Measurements from ENCODE around the gene WNK3. TPM values are rescaled to one million over a fixed set of nuclear protein-coding genes. Genes with fewer than 3 reads are reported as not detected.
"Not testable (repeated sequence)": the region's sequence is repeated elsewhere in the genome, so short reads cannot be mapped to it uniquely, and the experiment has no call there.

WNK3 gene
- total RNA-seq, result 1 to 10 TPM; 4.1 to 4.4 TPM
- long read RNA-seq, donor 1, partial matches to known transcripts, result 0 of 2 reads
- long read RNA-seq, donor 1, other reads (novel, unspliced or antisense), result 2 of 2 reads
- long read RNA-seq, donor 2, partial matches to known transcripts, result 0 of 2 reads
- long read RNA-seq, donor 2, other reads (novel, unspliced or antisense), result 2 of 2 reads

- peak; percentile 90 for DNase-seq (ENCODE audit: low spot score)
- intact Hi-C loops (cut with DNase I), result no loop called here
Measured at GRCh38 chrX:54357414-54358377, at the start of gene WNK3. TSS of gene WNK3 (minus strand) at chrX:54358046.

- intact Hi-C loops (cut with DNase I), result no loop called here
- no peak for DNase-seq (ENCODE audit: low spot score)
Measured at GRCh38 chrX:54407266-54407665, 49.4 kb upstream of the WNK3 start.

GRCh38 chrX:54397113-54397512 lies 39.3 kb upstream of the WNK3 start:
- intact Hi-C loops (cut with DNase I), result no loop called here
- no peak for DNase-seq (ENCODE audit: low spot score)

- intact Hi-C loops (cut with DNase I), result no loop called here
- DNase-seq (ENCODE audit: low spot score), result no peak
Measured at GRCh38 chrX:54386314-54386713, 28.5 kb upstream of the WNK3 start.

DNA sequence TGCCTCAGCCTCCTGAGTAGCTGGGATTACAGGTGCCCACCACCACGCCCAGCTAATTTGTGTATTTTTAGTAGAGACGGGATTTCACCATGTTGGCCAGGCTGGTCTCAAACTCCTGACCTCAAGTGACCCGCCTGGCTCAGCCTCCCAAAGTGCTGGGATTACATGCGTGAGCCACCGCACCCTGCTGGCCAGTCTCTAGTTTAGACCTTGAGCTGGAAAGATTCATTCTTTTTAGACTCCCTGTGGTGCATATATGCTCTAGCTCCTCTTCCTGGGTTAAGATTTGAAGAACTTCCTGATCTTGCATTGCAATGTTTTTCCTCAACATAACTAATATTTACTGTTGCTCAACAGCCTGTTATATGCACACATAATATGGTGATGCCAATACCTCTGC lies 26.8 kb upstream of the WNK3 start:
- intact Hi-C loops (cut with DNase I), result loop anchor here in 1 of 2 donors (5.0 kb wide), 1 partner anchor 883 kb away; no protein-coding TSS in a partner anchor

DNA sequence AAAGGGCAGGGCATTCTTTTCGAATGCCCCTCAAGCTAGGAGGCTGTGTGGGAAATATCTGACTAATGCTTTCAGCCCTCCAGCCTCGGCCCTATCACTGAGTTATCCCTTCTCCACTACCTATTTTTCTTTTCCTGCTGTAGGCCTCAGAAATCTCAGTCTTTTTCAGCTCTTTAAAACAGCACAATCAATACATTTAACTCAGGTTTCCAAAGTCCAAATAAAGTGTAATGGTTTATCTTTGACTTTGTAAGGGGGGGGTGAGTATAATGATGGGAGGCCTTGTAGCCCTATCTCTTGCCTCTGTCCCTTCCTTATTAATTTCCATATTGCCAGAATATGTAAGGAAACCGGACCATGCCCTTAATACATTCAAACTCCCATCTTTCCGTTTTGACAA lies 1.6 kb upstream of the WNK3 start:
- intact Hi-C loops (cut with DNase I), result no loop called here

More for the DNA sequence above, 26.8 kb upstream of the WNK3 start:
- DNase-seq (ENCODE audit: low spot score), result not testable (repeated sequence)

DNA sequence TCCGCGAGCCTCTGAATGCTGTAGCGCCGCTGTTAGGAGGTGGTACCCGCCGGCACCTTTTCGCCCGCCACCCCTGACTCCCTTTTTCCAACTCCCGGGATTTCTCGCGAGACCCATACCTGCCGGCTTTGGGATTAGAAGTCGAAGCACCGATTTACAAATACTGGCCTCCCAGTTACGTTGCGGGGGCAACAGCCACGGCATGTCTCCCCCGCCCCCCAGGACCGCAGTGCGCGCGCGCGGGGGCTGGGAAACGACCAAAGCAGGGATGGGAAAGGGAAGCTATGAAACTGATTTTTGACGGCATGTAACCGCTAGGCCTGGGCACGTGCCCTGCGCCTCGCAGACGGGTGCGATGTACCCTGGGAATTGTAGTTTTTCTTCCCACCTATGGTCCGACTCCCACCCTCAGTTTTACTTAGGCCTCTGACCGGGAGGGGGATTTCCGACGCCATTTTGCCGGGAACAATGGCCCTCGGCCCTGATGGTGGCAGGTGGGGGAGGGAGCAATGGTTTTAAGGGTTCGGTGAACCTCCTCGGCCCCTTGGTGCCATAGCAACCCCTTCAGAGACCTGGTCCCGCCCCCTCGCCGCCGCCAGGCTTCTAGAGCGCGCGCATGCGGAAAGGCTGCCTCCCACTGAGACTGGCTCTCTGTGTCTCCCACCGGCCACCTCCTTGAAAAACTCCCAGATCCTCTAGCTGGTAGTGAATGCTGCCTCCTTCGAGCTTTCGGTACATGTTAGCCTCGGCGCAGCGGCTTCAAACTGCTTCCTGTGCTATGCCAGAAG lies 772 bp upstream of the WNK3 start:
- DNase-seq (ENCODE audit: low spot score), result peak; percentile 83
- intact Hi-C loops (cut with DNase I), result no loop called here

More for the DNA sequence above, 1.6 kb upstream of the WNK3 start:
- no peak for DNase-seq (ENCODE audit: low spot score)

DNA sequence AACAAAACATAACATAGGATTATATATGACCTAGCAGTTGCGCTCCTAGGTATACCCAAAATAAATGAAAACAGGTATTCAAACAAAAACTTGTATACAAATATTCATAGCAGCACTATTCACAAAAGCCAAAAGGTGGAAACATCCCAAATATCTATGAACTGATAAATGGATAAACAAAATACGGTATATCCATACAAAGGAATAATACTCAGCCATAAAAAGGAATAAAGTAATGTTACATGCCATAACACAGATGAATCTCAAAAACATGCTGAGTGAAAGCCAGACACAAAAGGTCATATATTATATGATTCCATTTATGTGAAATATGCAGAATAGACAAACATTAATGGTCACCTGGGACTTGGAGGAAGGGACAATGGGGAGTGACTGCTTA lies 5.2 kb downstream of the WNK3 start:
- intact Hi-C loops (cut with DNase I), result no loop called here
- no peak for DNase-seq (ENCODE audit: low spot score)

- DNase-seq (ENCODE audit: low spot score); intact Hi-C loops (cut with DNase I): not testable (repeated sequence)
Measured at GRCh38 chrX:54337383-54337782, 20.5 kb downstream of the WNK3 start.

- intact Hi-C loops (cut with DNase I), result no loop called here
- no peak for DNase-seq (ENCODE audit: low spot score)
Measured at GRCh38 chrX:54325077-54325476, 32.8 kb downstream of the WNK3 start.

DNA sequence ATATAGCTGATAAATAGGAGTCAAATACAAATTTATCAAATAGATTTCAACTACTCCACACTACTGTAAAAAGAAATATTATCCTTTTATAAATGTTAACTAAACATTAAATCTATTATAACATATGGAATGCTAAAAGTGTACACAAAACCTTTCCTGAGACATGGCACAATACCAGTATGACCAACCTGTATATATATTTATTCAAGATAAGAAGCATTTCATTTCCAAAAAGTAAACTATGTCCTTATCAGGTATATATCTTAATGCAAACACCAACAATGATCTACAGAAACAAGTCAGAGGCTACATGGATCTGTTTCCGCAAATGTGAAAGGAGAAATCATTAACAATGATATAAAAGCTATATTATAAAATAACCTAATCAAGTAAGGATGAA lies 37.8 kb downstream of the WNK3 start:
- DNase-seq (ENCODE audit: low spot score), result no peak
- intact Hi-C loops (cut with DNase I), result no loop called here

DNA sequence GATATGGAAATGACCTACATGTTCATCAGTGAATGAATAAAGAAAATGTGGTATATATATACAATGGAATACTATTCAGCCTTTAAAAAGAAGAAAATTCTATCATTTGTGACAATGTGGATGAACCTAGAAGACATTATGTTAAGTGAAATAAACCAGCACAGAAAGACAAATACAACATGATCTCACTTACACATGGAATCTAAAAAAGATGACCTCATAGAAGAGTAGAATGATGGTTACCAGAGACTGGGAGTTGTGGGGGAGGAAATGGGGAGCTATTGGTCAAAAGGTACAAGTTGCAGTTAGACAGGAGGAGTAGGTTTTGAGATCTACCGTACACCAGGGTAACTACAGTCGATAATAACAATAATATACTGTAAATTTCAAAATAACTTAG lies 51.5 kb downstream of the WNK3 start:
- DNase-seq (ENCODE audit: low spot score), result no peak
- intact Hi-C loops (cut with DNase I), result no loop called here

- intact Hi-C loops (cut with DNase I), result no loop called here
- no peak for DNase-seq (ENCODE audit: low spot score)
Measured at GRCh38 chrX:54301516-54301915, 56.3 kb downstream of the WNK3 start.

DNA sequence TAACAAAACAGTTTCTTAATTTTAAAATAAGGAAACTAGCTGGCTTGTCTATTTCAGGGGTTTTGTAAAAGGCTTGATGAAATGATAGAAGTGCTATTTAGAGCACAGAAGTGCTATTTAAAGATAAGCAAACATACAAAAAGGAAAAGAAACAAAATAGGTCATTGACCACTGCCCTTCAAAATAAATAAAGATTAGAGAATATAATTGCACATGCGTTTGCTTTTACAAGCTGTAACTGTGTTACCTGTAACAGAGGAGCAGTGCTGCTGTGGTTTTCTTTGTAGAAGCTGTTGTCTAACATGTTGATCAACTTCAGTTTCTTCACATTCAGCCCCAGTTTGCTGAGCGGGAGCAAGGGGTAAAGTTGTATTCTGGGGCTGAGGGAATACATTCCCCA lies 63.5 kb downstream of the WNK3 start:
- intact Hi-C loops (cut with DNase I), result no loop called here
- DNase-seq (ENCODE audit: low spot score), result no peak

GRCh38 chrX:54292755-54293154 lies 65.1 kb downstream of the WNK3 start:
- DNase-seq (ENCODE audit: low spot score), result no peak
- intact Hi-C loops (cut with DNase I), result no loop called here

DNA sequence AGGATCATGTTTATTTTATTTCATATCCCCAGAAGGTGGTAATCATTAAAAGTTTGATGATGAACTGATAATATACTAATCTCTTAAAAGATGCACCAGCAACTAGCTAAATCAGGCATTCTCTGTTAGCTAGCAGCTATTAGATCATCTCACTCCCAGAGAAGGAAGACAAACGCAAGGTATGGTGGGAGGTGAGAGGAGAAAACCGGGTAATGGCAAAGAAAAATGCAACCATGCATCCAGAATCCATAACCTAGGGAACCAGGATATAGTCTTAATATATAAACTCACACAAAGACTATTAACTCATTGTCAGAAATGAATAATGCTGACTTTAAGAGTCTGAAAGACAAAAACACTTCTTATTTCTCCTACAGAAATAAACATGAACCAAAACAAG lies 66.1 kb downstream of the WNK3 start:
- no peak for DNase-seq (ENCODE audit: low spot score)
- intact Hi-C loops (cut with DNase I), result no loop called here

GRCh38 chrX:54288968-54289367 lies 68.9 kb downstream of the WNK3 start:
- intact Hi-C loops (cut with DNase I), result no loop called here
- DNase-seq (ENCODE audit: low spot score), result no peak

GRCh38 chrX:54288277-54288676 lies 69.6 kb downstream of the WNK3 start:
- intact Hi-C loops (cut with DNase I), result no loop called here
- DNase-seq (ENCODE audit: low spot score), result no peak

DNA sequence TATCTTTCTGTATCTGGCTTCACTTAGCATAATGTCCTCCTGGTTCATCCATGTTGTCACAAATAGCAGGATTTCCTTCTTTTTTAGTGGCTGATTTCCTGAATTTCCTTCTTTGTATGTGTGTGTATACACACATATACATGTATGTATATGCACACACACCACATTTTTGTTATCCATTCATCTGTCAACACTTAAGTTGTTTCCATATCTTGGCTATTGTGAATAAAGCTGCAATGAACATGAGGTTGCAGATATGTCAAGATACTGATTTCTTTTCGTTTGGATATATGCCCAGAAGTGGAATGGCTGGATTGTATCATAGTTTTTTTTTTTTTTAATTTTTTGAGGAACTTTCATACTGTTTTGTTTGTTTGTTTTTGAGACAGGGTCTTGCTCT lies 76.2 kb downstream of the WNK3 start:
- intact Hi-C loops (cut with DNase I), result no loop called here
- no peak for DNase-seq (ENCODE audit: low spot score)

DNA sequence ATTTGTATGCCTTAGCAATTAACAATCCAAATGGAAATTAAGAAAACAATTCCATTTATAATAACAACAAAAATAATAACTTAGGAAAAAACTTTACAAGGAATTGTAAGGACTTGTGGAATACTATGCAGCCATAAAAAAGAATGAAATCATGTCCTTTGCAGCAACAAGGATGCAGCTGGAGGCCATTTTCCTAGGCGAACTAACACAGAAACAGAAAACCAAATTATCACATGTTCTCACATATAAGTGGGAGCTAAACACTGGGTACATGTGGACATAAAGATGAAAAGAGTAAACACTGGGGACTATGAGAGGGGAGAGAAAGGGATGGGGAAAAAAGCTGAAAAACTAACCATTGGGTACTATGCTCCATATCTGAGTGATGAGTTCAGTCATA lies 77.4 kb downstream of the WNK3 start:
- intact Hi-C loops (cut with DNase I), result no loop called here
- DNase-seq (ENCODE audit: low spot score), result no peak
